H1 (cell line): Measurements from ENCODE around the gene DCK. TPM values are rescaled to one million over a fixed set of nuclear protein-coding genes. Genes with fewer than 3 reads are reported as not detected.

Experiments used
- CTCF ChIA-PET: fragments of 300-600 bp; sonication (Branson Sonifier 250); formaldehyde crosslinking; loops from one replicate; lab custom pipeline; 2021; ENCODE audit not compliant: partially characterized antibody; lab: Charles Lee
- POLR2A ChIA-PET: fragments of 300-600 bp; sonication (Branson Sonifier 250); formaldehyde crosslinking; loops from one replicate; lab custom pipeline; 2021; ENCODE audit warnings: inconsistent platforms; ENCODE audit not compliant: partially characterized antibody; lab: Charles Lee
- DNase-seq, 2 experiments: peaks; one replicate each; pipeline versions ENCODE4 v3.0.0 to v3.0.0-alpha.2; 2010 to 2022; ENCODE audit warnings: low spot score in 2 of 2, low read depth in 1 of 2, mixed read lengths in 1 of 2
- FAIRE-seq: peaks from 2 replicates; lab custom pipeline; 2011; peaks lifted over from hg19 to GRCh38; lab: Jason Lieb, UNC
- H2AFZ ChIP-seq: 2 replicates; pipeline ENCODE4 v1.8.1; 2012; ENCODE audit warnings: low read length, inconsistent platforms
- H2AK5ac ChIP-seq: 2 replicates; pipeline ENCODE4 v1.6.1; 2013; ENCODE audit warnings: low read depth, low read length
- H2BK120ac ChIP-seq: replicated peaks from 2 replicates; pipeline ENCODE3; 2013; ENCODE audit warnings: low read depth, low read length, inconsistent platforms
- H2BK12ac ChIP-seq: 2 replicates; pipeline ENCODE4 v1.6.1; 2013; ENCODE audit warnings: low read depth, low read length
- H2BK15ac ChIP-seq: 2 replicates; pipeline ENCODE4 v1.6.1; 2013; ENCODE audit warnings: low read length
- H2BK20ac ChIP-seq: 2 replicates; pipeline ENCODE4 v1.6.1; 2013; ENCODE audit warnings: low read length
- H2BK5ac ChIP-seq: 2 replicates; pipeline ENCODE4 v1.6.1; 2013; ENCODE audit warnings: low read depth, low read length
- H3K14ac ChIP-seq: 2 replicates; pipeline ENCODE4 v1.6.1; 2013; ENCODE audit warnings: inconsistent platforms; ENCODE audit not compliant: insufficient read length
- H3K18ac ChIP-seq: 2 replicates; pipeline ENCODE4 v1.6.1; 2013; ENCODE audit warnings: low read length; ENCODE audit errors: extremely low read depth
- H3K23ac ChIP-seq: 2 replicates; pipeline ENCODE4 v1.6.1; 2013; ENCODE audit warnings: inconsistent platforms; ENCODE audit not compliant: insufficient read length
- H3K23me2 ChIP-seq: 2 replicates; pipeline ENCODE4 v1.6.1; 2013; ENCODE audit warnings: low read depth, low read length
- H3K27ac ChIP-seq: 2 replicates; pipeline ENCODE4 v1.6.1; 2011; ENCODE audit warnings: low read depth, low read length, inconsistent platforms
- H3K27me3 ChIP-seq, 4 experiments: replicated peaks in 1 of 4; 1 replicate in 1 of 4; 2 replicates in 3 of 4; pipeline versions ENCODE4 v1.6.1 to v1.8.1; 2011 to 2013; ENCODE audit warnings: low read length in 3 of 4, mild to moderate bottlenecking in 3 of 4, inconsistent platforms in 2 of 4, mixed read lengths in 2 of 4, moderate library complexity in 1 of 4; ENCODE audit not compliant: control insufficient read depth in 3 of 4, insufficient read depth in 3 of 4; ENCODE audit errors: extremely low read depth in 1 of 4
- H3K36me3 ChIP-seq, 4 experiments: 2 replicates each; pipeline versions ENCODE4 v1.6.1 to v1.8.1; 2011 to 2013; ENCODE audit warnings: mild to moderate bottlenecking in 4 of 4, low read length in 3 of 4, moderate library complexity in 2 of 4, control low read depth in 1 of 4, inconsistent platforms in 1 of 4; ENCODE audit not compliant: insufficient read depth in 4 of 4, control insufficient read depth in 2 of 4
- H3K4ac ChIP-seq: replicated peaks from 2 replicates; pipeline ENCODE3; 2013; ENCODE audit warnings: low read length, low read depth, mixed read lengths, inconsistent platforms; ENCODE audit not compliant: insufficient read length
- H3K4me1 ChIP-seq, 4 experiments: replicated peaks in 1 of 4; 1 replicate in 1 of 4; 2 replicates in 3 of 4; pipeline versions ENCODE4 v1.6.1 to v1.8.1; 2011 to 2013; ENCODE audit warnings: low read length in 3 of 4, inconsistent platforms in 2 of 4, mixed read lengths in 1 of 4; ENCODE audit not compliant: insufficient read depth in 4 of 4, control insufficient read depth in 3 of 4
- H3K4me2 ChIP-seq, 2 experiments: 2 replicates each; pipeline versions ENCODE4 v1.6.1 to v1.8.1; 2011 to 2013; ENCODE audit warnings: low read depth in 2 of 2, low read length in 2 of 2, control low read depth in 1 of 2, inconsistent platforms in 1 of 2, mild to moderate bottlenecking in 1 of 2; ENCODE audit not compliant: insufficient read depth in 1 of 2
- H3K4me3 ChIP-seq, 4 experiments: fragments of 200-600, 300-600 bp in 1 of 4; sonication (generic), shearing (Covaris generic), sonication (Bioruptor Twin) in 1 of 4; 2 replicates each; pipeline versions ENCODE4 v1.5.1 to v1.8.1; 2011 to 2016; ENCODE audit warnings: low read length in 4 of 4, low read depth in 3 of 4, control low read depth in 2 of 4, inconsistent platforms in 2 of 4, mild to moderate bottlenecking in 2 of 4, mixed read lengths in 1 of 4, moderate library complexity in 1 of 4; ENCODE audit not compliant: insufficient read depth in 2 of 4; ENCODE audit errors: extremely low read depth in 1 of 4
- H3K56ac ChIP-seq: replicated peaks from 2 replicates; pipeline ENCODE3; 2013; ENCODE audit warnings: low read depth, mild to moderate bottlenecking, mixed read lengths, low read length, inconsistent platforms; ENCODE audit not compliant: insufficient read length
- H3K79me1 ChIP-seq: 2 replicates; pipeline ENCODE4 v1.6.1; 2013; ENCODE audit warnings: low read depth, low read length, control low read depth
- H3K79me2 ChIP-seq, 2 experiments: 2 replicates each; pipeline versions ENCODE4 v1.6.1 to v1.8.1; 2012 to 2013; ENCODE audit warnings: low read length in 2 of 2, mild to moderate bottlenecking in 2 of 2, inconsistent platforms in 1 of 2; ENCODE audit not compliant: insufficient read depth in 2 of 2, control insufficient read depth in 1 of 2
- H3K9ac ChIP-seq, 4 experiments: replicated peaks in 1 of 4; 1 replicate in 1 of 4; 2 replicates in 3 of 4; pipeline versions ENCODE4 v1.6.1 to v1.8.1; 2011 to 2013; ENCODE audit warnings: low read depth in 3 of 4, low read length in 3 of 4, control low read depth in 2 of 4, mild to moderate bottlenecking in 2 of 4, moderate library complexity in 2 of 4, inconsistent platforms in 1 of 4; ENCODE audit errors: extremely low read depth in 1 of 4
- H3K9me3 ChIP-seq, 2 experiments: 2 replicates each; pipeline versions ENCODE4 v1.6.1 to v1.8.1; 2012 to 2013; ENCODE audit warnings: mild to moderate bottlenecking in 2 of 2, moderate library complexity in 2 of 2, control low read depth in 1 of 2, inconsistent platforms in 1 of 2, low read depth in 1 of 2, low read length in 1 of 2, mixed read lengths in 1 of 2; ENCODE audit not compliant: insufficient read depth in 2 of 2
- H4K20me1 ChIP-seq, 2 experiments: replicated peaks in 1 of 2; 2 replicates each; pipeline versions ENCODE3 to v1.8.1; 2011 to 2013; ENCODE audit warnings: inconsistent platforms in 2 of 2, low read length in 2 of 2, mild to moderate bottlenecking in 1 of 2; ENCODE audit not compliant: insufficient read depth in 2 of 2, control insufficient read depth in 1 of 2
- H4K5ac ChIP-seq: 2 replicates; pipeline ENCODE4 v1.6.1; 2013; ENCODE audit warnings: low read length, low read depth, mixed read lengths, inconsistent platforms; ENCODE audit not compliant: insufficient read length
- H4K8ac ChIP-seq: 2 replicates; pipeline ENCODE4 v1.8.0; 2013; ENCODE audit warnings: mild to moderate bottlenecking, moderate library complexity, low read length, inconsistent platforms; ENCODE audit not compliant: insufficient read depth; ENCODE audit errors: extremely low read depth
- H4K91ac ChIP-seq: replicated peaks from 2 replicates; pipeline ENCODE3; 2013; ENCODE audit warnings: low read length, mixed read lengths, inconsistent platforms; ENCODE audit not compliant: insufficient read length
- CBX8 ChIP-seq: fragments of 300-800, 300-1000 bp; sonication (generic); IDR thresholded peaks from 2 replicates; pipeline ENCODE4 v1.7.1; 2016; ENCODE audit warnings: low read depth, low read length, borderline replicate concordance
- EGR1 ChIP-seq: IDR thresholded peaks from 2 replicates; pipeline ENCODE4 v1.6.1; 2011; ENCODE audit warnings: low read depth, low read length, borderline replicate concordance
- FOSL1 ChIP-seq: IDR thresholded peaks from 2 replicates; pipeline ENCODE4 v1.6.1; 2011; ENCODE audit warnings: mild to moderate bottlenecking, low read depth, low read length, moderate library complexity; ENCODE audit not compliant: insufficient read depth
- KDM1A ChIP-seq: fragments of 200-600, 300-600 bp; sonication (generic); IDR thresholded peaks from 2 replicates; pipeline ENCODE4 v1.7.1; 2016; ENCODE audit warnings: mild to moderate bottlenecking, low read length, borderline replicate concordance
- POLR2A ChIP-seq, 2 experiments: IDR thresholded peaks; 1 replicate in 1 of 2; 2 replicates in 1 of 2; pipeline ENCODE4 v1.6.1; 2011; ENCODE audit warnings: low read depth in 2 of 2, low read length in 2 of 2, mild to moderate bottlenecking in 2 of 2; ENCODE audit errors: control extremely low read depth in 1 of 2
- RFX5 ChIP-seq: IDR thresholded peaks from 2 replicates; pipeline ENCODE4 v1.6.1; 2011; ENCODE audit warnings: low read depth, low read length, improper control_type of control experiment, borderline replicate concordance
- RNF2 ChIP-seq: fragments of 200-900, 300-1000 bp; sonication (generic); IDR thresholded peaks from 2 replicates; pipeline ENCODE4 v1.7.1; 2016; ENCODE audit warnings: borderline replicate concordance, low read depth, mild to moderate bottlenecking, antibody characterized with exemption, low read length; ENCODE audit not compliant: poor library complexity, severe bottlenecking; ENCODE audit errors: missing control alignments
- SUZ12 ChIP-seq: fragments of 200-600 bp; sonication (generic); IDR thresholded peaks from 2 replicates; pipeline ENCODE4 v1.6.1; 2012; ENCODE audit warnings: mild to moderate bottlenecking, inconsistent platforms, low read length, moderate library complexity, mixed read lengths
- whole genome bisulfite sequencing, 2 experiments: shearing (Covaris generic) in 1 of 2; methylation state at CpG; one replicate each; pipeline versions ENCODE4 v1.1.6 to v1.1.7; 2013 to 2015; ENCODE audit warnings: low lambda C conversion rate in 2 of 2, mixed read lengths in 2 of 2, inconsistent platforms in 1 of 2, low coverage in 1 of 2, missing lambda C conversion rate in 1 of 2; ENCODE audit not compliant: insufficient replicate concordance in 2 of 2, insufficient coverage in 1 of 2, insufficient read length in 1 of 2; ENCODE audit errors: extremely low coverage in 1 of 2, missing lambda C conversion rate in 1 of 2; 5-methylcytosine and 5-hydroxymethylcytosine counted together
- polyA plus RNA-seq, 7 experiments: library from polyadenylated mRNA; depleted of rRNA in 3 of 7; stranded (reverse) in 5 of 7; unstranded in 2 of 7; fragments of >200 nt in 5 of 7; fragments of 200-250 nt in 2 of 7; gene quantifications; 1 replicate in 5 of 7; 2 replicates in 1 of 7; 4 replicates in 1 of 7; pipeline versions ENCODE4 v1.2.1 to v1.2.3, GENCODE V29; 2011 to 2013; ENCODE audit warnings: missing spikeins in 2 of 7, mixed read lengths in 2 of 7
- total RNA-seq: library from RNA; stranded (reverse); fragmentation: NEBNext Ultra II Directional; extraction: Animal tissue kit (Norgen Biotek cat#: 25700); gene quantifications from 2 replicates; pipeline ENCODE4 v1.2.1, GENCODE V29; 2021
- TF ChIP-seq, protein P1 (sequence below): IDR thresholded peaks from 2 replicates; pipeline ENCODE4 v1.6.1; 2011; ENCODE audit warnings: low read length, improper control_type of control experiment

DCK gene
- total and polyA plus RNA-seq, 2 of the 8 experiments (the other 6 are each of a cell fraction or from before 2014, with no cell fraction given), result 4.8 to 18.1 TPM

DNA sequence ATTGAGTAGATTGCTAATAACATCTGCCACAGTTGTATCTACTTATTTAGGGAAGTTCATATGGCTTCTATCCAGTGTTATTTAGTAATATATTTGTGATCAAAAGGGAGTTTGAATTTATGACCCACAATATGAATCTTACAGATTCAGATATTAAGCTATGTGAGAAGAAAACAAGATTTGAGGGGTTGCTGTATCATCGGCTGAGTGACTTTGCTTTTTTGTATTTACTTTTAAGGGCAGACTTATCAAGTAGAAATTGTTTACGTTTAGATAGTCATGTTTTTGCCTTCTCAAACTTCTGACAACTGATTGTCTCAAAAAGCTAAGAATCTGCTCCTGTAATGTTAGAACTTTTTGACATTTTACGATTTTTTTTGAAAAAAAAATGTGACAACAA is 17.2 kb upstream of the DCK start:
- CTCF ChIA-PET, result no interaction called here
- no peak overlapping the region for H3K14ac ChIP-seq
- no peak overlapping the region for H3K4me2 ChIP-seq
- no peak overlapping the region for H2BK20ac ChIP-seq
- H3K23ac ChIP-seq, result no peak overlapping the region
- H3K79me2 ChIP-seq, result no peaks in the 10 kb centered on the region
- peaks cover 1 to 2% of the 10 kb centered on the region in 2 experiments for H4K20me1 ChIP-seq
- no peaks in the 10 kb centered on the region for H3K4me1 ChIP-seq
- H3K56ac ChIP-seq, result no peak overlapping the region
- POLR2A ChIA-PET, result no interaction called here
- FAIRE-seq, result no peak
- H3K27me3 ChIP-seq, result no peaks in the 10 kb centered on the region
- H3K18ac ChIP-seq, result no peak overlapping the region
- DNase-seq, result no peak
- H2BK120ac ChIP-seq, result no peak overlapping the region
- no peaks in the 10 kb centered on the region for H3K23me2 ChIP-seq
- TF ChIP-seq EGR1 (no peak), RFX5 (no peak), FOSL1 (no peak), KDM1A (no peak), POLR2A (IDR thresholded peaks at IDR 0.05; ENCODE audit: control extremely low read depth in 1 of 2, low read depth in 2 of 2, low read length in 2 of 2) (no peak), SUZ12 (no peak), RNF2 (no peak), CBX8 (no peak)
- TF ChIP-seq, protein P1, sequence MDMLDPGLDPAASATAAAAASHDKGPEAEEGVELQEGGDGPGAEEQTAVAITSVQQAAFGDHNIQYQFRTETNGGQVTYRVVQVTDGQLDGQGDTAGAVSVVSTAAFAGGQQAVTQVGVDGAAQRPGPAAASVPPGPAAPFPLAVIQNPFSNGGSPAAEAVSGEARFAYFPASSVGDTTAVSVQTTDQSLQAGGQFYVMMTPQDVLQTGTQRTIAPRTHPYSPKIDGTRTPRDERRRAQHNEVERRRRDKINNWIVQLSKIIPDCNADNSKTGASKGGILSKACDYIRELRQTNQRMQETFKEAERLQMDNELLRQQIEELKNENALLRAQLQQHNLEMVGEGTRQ, result no peak
- TF ChIP-seq, all 59 proteins: peak for 0
- no peak overlapping the region for H4K8ac ChIP-seq
- H3K9ac ChIP-seq, result no peak overlapping the region
- H3K4me3 ChIP-seq, result no peak overlapping the region
- H3K4ac ChIP-seq, result no peak overlapping the region
- no peaks in the 10 kb centered on the region for H3K9me3 ChIP-seq
- no peak overlapping the region for H4K91ac ChIP-seq
- H4K5ac ChIP-seq, result no peak overlapping the region
- no peak overlapping the region for H2AFZ ChIP-seq
- WGBS, 2 experiments, result 97% methylated on average over 3 of the region's 3 CpGs; no CpG with 5 or more reads in 1 of the 2 experiments
- H3K36me3 ChIP-seq, result peaks cover 0 to 16% (median 0%) of the 10 kb centered on the region in 4 experiments; a peak in 2 of 8 replicates
- H2AK5ac ChIP-seq, result no peak overlapping the region
- no peak overlapping the region for H3K27ac ChIP-seq
- H3K79me1 ChIP-seq, result no peaks in the 10 kb centered on the region
- H2BK12ac ChIP-seq, result no peak overlapping the region
- H2BK5ac ChIP-seq, result no peak overlapping the region
- H2BK15ac ChIP-seq, result no peak overlapping the region
